ENCODE measurements around the gene PLA2G4A. TPM values are rescaled to one million over a fixed set of nuclear protein-coding genes. Genes with fewer than 3 reads are reported as not detected.
"Not testable (repeated sequence)": the region's sequence is repeated elsewhere in the genome, so short reads cannot be mapped to it uniquely, and the experiment has no call there.

Gene PLA2G4A
- total RNA-seq, 4 donors from 2014 or later = 11.8 to 22.6 (median 14.6) TPM

- Histone ChIP-seq H3K27ac (no peak overlapping the region), H3K4me1 (peaks cover 0 to 15% (median 5%) of the 10 kb centered on the region in 3 donors), H3K4me3 (no peak overlapping the region), H3K9me3 (no peaks in the 10 kb centered on the region), H3K27me3 (no peaks in the 10 kb centered on the region), H3K36me3 (no peaks in the 10 kb centered on the region)
- no peak for DNase-seq
- TF ChIP-seq POLR2A (IDR thresholded peaks at IDR 0.05) = no peak
- peak in 1 of 6 experiments; percentile 51 for TF ChIP-seq CTCF (IDR thresholded peaks at IDR 0.05)
- WGBS, 2 donors = 65 to 84% methylated on average over 7 of the region's 7 CpGs
- intact Hi-C loops (cut with DNase I) = no loop called here
Measured at GRCh38 chr1:186903374-186904136, 74.8 kb downstream of the PLA2G4A start.

GRCh38 chr1:186904361-186904760, 75.6 kb downstream of the PLA2G4A start:
- no peak for DNase-seq
- intact Hi-C loops (cut with DNase I) = no loop called here
- 40 to 52% methylated on average over 3 of the region's 3 CpGs for WGBS, 2 donors
- Histone ChIP-seq H3K4me1 (peaks cover 0 to 15% (median 5%) of the 10 kb centered on the region in 3 donors), H3K27ac (no peak overlapping the region), H3K36me3 (no peaks in the 10 kb centered on the region), H3K27me3 (no peaks in the 10 kb centered on the region), H3K4me3 (no peak overlapping the region), H3K9me3 (no peaks in the 10 kb centered on the region)
- TF ChIP-seq POLR2A (IDR thresholded peaks at IDR 0.05) (no peak), CTCF (IDR thresholded peaks at IDR 0.05) (no peak)

GRCh38 chr1:186905561-186905960, 76.8 kb downstream of the PLA2G4A start:
- H3K27me3 ChIP-seq = no peaks in the 10 kb centered on the region
- no peak overlapping the region for H3K4me3 ChIP-seq
- WGBS, 2 donors = 22 to 59% methylated on average over 1 of the region's 1 CpG
- no peak overlapping the region for H3K27ac ChIP-seq
- no peaks in the 10 kb centered on the region for H3K9me3 ChIP-seq
- TF ChIP-seq POLR2A (IDR thresholded peaks at IDR 0.05) = no peak
- TF ChIP-seq CTCF (IDR thresholded peaks at IDR 0.05) = no peak
- intact Hi-C loops (cut with DNase I) = no loop called here
- no peaks in the 10 kb centered on the region for H3K36me3 ChIP-seq
- DNase-seq = no peak
- H3K4me1 ChIP-seq = peaks cover 0 to 15% (median 5%) of the 10 kb centered on the region in 3 donors

- WGBS, 2 donors = 56 to 66% methylated on average over 4 of the region's 4 CpGs
- H3K36me3 ChIP-seq = peaks cover 0 to 46% (median 0%) of the 10 kb centered on the region in 3 donors
- no peaks in the 10 kb centered on the region for H3K4me1 ChIP-seq
- no peak overlapping the region for H3K27ac ChIP-seq
- H3K4me3 ChIP-seq = no peak overlapping the region
- intact Hi-C loops (cut with DNase I) = no loop called here
- H3K27me3 ChIP-seq = no peaks in the 10 kb centered on the region
- no peak for DNase-seq
- no peaks in the 10 kb centered on the region for H3K9me3 ChIP-seq
- no peak for TF ChIP-seq POLR2A (IDR thresholded peaks at IDR 0.05)
- TF ChIP-seq CTCF (IDR thresholded peaks at IDR 0.05) = no peak
Measured at GRCh38 chr1:186915555-186915954, 86.8 kb downstream of the PLA2G4A start.

GRCh38 chr1:186917106-186917786, 88.5 kb downstream of the PLA2G4A start:
- H3K27me3 ChIP-seq; H3K4me1 ChIP-seq; intact Hi-C loops (cut with DNase I); H3K27ac ChIP-seq; H3K9me3 ChIP-seq; H3K4me3 ChIP-seq; DNase-seq: not testable (repeated sequence)
- peaks cover 0 to 33% (median 0%) of the 10 kb centered on the region in 3 donors for H3K36me3 ChIP-seq
- 80 to 87% methylated on average over 9 to 10 of the region's 14 CpGs for WGBS, 2 donors
- TF ChIP-seq CTCF (IDR thresholded peaks at IDR 0.05) = peak in 1 of 6 experiments; percentile 38

- H3K27ac ChIP-seq; H3K4me1 ChIP-seq; H3K27me3 ChIP-seq; DNase-seq; H3K4me3 ChIP-seq; intact Hi-C loops (cut with DNase I); H3K9me3 ChIP-seq: not testable (repeated sequence)
- peaks cover 0 to 25% (median 0%) of the 10 kb centered on the region in 3 donors for H3K36me3 ChIP-seq
- WGBS, 2 donors = 94 to 100% methylated on average over 2 to 4 of the region's 5 CpGs
Measured at GRCh38 chr1:186921386-186921785, 92.6 kb downstream of the PLA2G4A start.

- intact Hi-C loops (cut with DNase I); DNase-seq; H3K4me3 ChIP-seq; H3K27me3 ChIP-seq; H3K9me3 ChIP-seq; H3K4me1 ChIP-seq: not testable (repeated sequence)
- peaks cover 0 to 21% (median 0%) of the 10 kb centered on the region in 3 donors for H3K36me3 ChIP-seq
- 65 to 75% methylated on average over 4 of the region's 4 CpGs for WGBS, 2 donors
- peak overlapping the region in 1 of 4 donors; percentile 20 for H3K27ac ChIP-seq
Measured at GRCh38 chr1:186922814-186923213, 94.1 kb downstream of the PLA2G4A start.

All from esophagus squamous epithelium (tissue), 5 donors.